Activated naive CD4-positive, alpha-beta T cell treated with anti-CD3 and anti-CD28 coated beads, Interleukin-2, amount 50 U/mL, for 24 hours (primary cell): ENCODE data around the gene DYDC2.
"Not testable (repeated sequence)": the region's sequence is repeated elsewhere in the genome, so short reads cannot be mapped to it uniquely, and the experiment has no call there.

ENCODE experiments used
- H3K27ac Mint-ChIP-seq: one replicate; pipeline ENCODE4 v1.8.0; 2021; ENCODE audit warnings: mild to moderate bottlenecking, mixed read lengths
- H3K27me3 Mint-ChIP-seq: one replicate; pipeline ENCODE4 v1.8.0; 2021; ENCODE audit warnings: mixed read lengths
- H3K36me3 Mint-ChIP-seq: one replicate; pipeline ENCODE4 v1.8.0; 2021; ENCODE audit warnings: mixed read lengths
- H3K4me1 Mint-ChIP-seq: one replicate; pipeline ENCODE4 v1.8.0; 2021; ENCODE audit warnings: mixed read lengths
- H3K4me3 Mint-ChIP-seq: one replicate; pipeline ENCODE4 v1.8.0; 2021; ENCODE audit warnings: mild to moderate bottlenecking, mixed read lengths
- H3K9me3 Mint-ChIP-seq: one replicate; pipeline ENCODE4 v1.8.0; 2021; ENCODE audit warnings: mixed read lengths

DYDC2 gene

DNA sequence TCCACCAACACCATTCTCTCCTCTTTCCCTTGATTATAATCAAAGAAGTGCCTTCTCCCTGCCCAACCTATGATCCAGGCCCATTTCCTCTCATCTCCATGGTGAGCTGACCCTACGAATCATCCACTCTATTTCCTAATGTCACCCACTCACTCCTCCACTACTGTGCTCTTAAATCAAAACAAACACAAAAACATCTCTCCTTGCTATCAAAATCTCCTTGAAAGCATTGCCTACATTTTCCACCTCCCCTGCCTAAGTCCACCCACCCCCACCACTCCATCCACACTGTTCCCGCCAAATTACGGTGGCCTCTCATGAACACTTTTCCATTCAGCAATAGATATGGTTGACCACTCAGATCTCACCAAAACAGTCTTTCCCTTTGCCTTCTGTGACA lies 5.4 kb upstream of the DYDC2 start:
- H3K27me3 Mint-ChIP-seq, result peaks cover 20% of the 10 kb centered on the region
- no peak overlapping the region for H3K4me3 Mint-ChIP-seq
- peaks cover 5% of the 10 kb centered on the region for H3K4me1 Mint-ChIP-seq
- no peaks in the 10 kb centered on the region for H3K9me3 Mint-ChIP-seq
- H3K36me3 Mint-ChIP-seq, result no peaks in the 10 kb centered on the region
- H3K27ac Mint-ChIP-seq, result no peak overlapping the region

DNA sequence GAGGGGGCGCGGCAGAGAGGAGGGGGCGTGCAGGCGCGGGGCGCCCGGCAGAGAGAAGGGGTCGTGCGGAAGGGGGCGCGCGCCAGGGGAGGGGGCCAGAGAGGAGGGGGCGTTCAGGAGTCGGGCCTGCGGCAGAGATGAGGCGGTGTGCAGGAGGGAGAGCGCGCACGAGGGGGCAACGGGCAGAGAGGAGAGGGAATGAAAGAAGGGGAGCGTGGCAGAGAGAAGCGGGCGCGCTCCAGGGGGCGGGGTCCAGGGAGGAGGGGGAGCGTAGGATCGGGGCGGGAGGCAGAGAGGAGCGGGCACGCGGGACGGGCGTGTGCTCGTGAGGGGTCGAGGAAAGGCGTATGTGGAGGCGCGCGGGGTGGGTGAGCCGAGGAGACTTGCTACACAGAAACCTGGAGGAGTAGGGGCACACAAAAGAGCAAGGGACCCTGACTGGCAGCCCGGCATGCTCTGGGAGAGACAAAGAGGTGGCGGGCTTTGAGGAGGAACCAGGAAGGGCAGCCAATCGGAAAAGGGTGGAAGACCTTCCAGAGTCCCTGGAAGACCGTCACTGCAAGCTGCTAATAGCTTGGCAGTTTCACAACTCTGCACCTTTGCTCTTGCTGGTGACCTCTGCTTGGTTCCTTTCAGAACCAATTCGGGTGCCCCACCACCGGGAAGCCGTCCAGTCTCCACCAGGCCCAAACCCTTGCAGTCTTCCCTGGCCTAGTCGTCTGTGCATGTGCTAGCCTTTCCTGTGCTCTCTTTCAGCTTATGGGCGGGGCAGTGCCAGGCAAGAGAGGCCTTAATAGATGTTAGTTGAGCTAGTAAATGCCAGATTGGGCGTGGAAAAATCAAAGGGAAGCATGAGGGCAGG lies 639 bp downstream of the DYDC2 start:
- H3K27me3 Mint-ChIP-seq, result peaks cover 15% of the 10 kb centered on the region
- no peaks in the 10 kb centered on the region for H3K36me3 Mint-ChIP-seq
- peaks cover 5% of the 10 kb centered on the region for H3K4me1 Mint-ChIP-seq
- no peaks in the 10 kb centered on the region for H3K9me3 Mint-ChIP-seq
- no peak overlapping the region for H3K27ac Mint-ChIP-seq
- H3K4me3 Mint-ChIP-seq, result peak overlapping the region; percentile 82

DNA sequence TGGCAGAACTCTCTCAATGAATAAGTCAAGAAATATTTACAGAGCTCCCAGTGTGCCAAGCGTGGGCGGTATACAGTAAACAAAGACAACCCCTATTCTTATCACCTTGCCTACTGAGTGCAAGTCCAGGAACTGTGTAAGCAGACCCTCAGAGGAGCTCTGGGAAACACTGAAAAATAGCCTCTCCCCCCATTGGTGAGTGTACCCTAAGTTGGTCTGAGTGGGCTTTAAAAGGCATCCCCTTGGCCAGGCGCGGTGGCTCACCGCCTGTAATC lies 1.2 kb downstream of the DYDC2 start:
- peaks cover 12% of the 10 kb centered on the region for H3K27me3 Mint-ChIP-seq
- H3K27ac Mint-ChIP-seq, result no peak overlapping the region
- peak overlapping the region; percentile 82 for H3K4me3 Mint-ChIP-seq
- no peaks in the 10 kb centered on the region for H3K36me3 Mint-ChIP-seq
- H3K4me1 Mint-ChIP-seq, result peaks cover 5% of the 10 kb centered on the region
- no peaks in the 10 kb centered on the region for H3K9me3 Mint-ChIP-seq

DNA sequence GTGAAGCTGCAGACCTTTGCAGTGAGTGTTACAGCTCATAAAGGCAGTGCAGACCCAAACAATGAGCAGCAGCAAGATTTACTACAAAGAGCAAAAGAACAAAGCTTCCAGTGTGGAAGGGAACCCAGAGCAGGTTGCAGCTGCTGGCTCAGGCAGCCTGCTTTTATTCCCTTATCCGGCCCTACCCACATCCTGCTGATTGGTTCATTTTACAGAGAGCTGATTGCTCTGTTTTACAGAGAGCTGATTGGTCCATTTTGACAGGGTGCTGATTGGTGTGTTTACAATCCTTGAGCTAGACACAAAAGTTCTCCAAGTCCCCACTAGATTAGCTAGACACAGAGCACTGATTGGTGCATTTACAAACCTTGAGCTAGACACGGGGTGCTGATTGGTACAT lies 2.3 kb downstream of the DYDC2 start:
- H3K9me3 Mint-ChIP-seq, H3K36me3 Mint-ChIP-seq, H3K27ac Mint-ChIP-seq, H3K4me3 Mint-ChIP-seq, H3K4me1 Mint-ChIP-seq: not testable (repeated sequence)
- H3K27me3 Mint-ChIP-seq, result peaks cover 12% of the 10 kb centered on the region

DNA sequence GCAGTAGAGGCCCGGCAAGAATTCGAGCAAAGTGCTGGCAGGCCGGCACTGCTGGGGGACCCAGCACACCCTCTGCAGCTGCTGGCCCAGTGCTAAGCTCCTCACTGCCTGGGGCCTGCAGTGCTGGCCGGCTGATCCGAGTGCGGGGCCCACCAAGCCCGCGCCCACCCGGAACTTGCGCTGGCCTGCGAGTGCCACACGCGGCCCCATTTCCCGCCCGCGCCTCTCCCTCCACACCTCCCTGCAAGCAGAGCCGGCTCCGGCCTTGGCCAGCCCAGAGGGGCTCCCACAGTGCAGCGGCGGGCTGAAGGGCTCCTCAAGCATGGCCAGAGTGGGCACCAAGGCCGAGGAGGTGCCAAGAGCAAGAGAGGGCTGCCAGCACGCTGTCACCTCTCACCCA lies 3.1 kb downstream of the DYDC2 start:
- no peaks in the 10 kb centered on the region for H3K9me3 Mint-ChIP-seq
- peaks cover 12% of the 10 kb centered on the region for H3K27me3 Mint-ChIP-seq
- H3K27ac Mint-ChIP-seq, result no peak overlapping the region
- peaks cover 5% of the 10 kb centered on the region for H3K4me1 Mint-ChIP-seq
- H3K36me3 Mint-ChIP-seq, result no peaks in the 10 kb centered on the region
- no peak overlapping the region for H3K4me3 Mint-ChIP-seq

DNA sequence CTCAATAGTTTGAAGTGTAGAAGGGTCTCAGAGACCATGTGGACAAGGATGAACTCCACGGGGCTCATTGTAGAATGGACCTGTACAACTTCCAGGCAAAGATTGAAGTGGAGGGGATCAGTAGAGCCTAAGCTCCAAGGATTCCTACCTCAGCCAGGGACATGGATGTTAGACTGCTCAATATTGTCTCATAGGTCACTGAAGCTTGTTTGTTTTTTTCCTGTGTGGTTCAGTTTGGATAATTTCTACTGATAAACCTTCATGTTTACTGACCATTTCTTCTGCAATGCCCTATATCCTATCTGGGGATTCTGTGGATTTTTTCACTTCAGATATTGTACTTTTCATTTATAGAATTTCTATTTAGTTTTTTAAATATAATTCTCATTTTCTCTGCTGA lies 8.9 kb downstream of the DYDC2 start:
- Mint-ChIP-seq H3K36me3 (peaks cover 2% of the 10 kb centered on the region), H3K27ac (no peak overlapping the region), H3K9me3 (peaks cover 6% of the 10 kb centered on the region), H3K27me3 (peaks cover 5% of the 10 kb centered on the region), H3K4me1 (no peaks in the 10 kb centered on the region), H3K4me3 (no peak overlapping the region)

DNA sequence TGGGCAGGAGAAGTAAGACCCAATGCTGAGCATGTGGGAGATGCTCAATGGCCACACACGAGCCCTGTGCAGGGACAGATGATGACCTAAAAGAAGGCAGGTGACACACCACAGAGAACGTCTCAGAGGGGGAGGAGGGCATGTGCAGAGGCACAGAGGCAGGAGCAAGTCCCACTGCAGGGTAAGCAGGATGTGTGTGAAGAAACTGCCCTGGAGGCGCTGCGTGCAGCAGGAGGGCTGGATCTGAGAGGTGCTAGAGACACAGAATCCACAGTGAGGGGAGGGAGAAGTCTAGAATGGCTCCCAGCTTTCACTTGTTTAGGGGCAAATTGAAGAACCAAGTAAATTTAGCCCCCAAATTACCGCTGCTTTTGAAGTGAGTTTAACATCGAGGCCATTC lies 14.9 kb downstream of the DYDC2 start:
- Mint-ChIP-seq H3K36me3 (peaks cover 2% of the 10 kb centered on the region), H3K9me3 (peaks cover 6% of the 10 kb centered on the region), H3K4me3 (no peak overlapping the region), H3K27me3 (peaks cover 4% of the 10 kb centered on the region), H3K27ac (no peak overlapping the region), H3K4me1 (no peaks in the 10 kb centered on the region)

DNA sequence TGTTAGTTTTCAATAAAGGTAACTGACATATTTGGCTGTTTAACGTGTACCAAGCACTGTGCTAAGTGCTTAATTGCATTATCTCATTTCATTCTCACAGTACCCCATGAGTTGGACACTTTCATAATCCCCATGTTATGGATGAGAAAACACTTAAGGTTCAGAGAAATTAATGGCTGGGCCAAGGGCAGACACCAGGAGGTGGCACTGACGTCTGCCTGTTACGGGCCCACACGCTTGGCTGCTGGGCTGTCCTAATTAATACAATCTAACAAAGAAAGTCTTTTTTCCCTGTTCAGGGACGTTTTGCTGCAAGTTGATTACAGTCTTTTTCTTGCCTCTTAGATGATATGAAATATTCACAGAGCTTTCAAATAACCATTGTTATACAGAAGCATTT lies 16.1 kb downstream of the DYDC2 start:
- Mint-ChIP-seq H3K27ac (no peak overlapping the region), H3K4me3 (no peak overlapping the region), H3K4me1 (no peaks in the 10 kb centered on the region), H3K36me3 (peaks cover 2% of the 10 kb centered on the region), H3K9me3 (peaks cover 5% of the 10 kb centered on the region), H3K27me3 (peaks cover 3% of the 10 kb centered on the region)

DNA sequence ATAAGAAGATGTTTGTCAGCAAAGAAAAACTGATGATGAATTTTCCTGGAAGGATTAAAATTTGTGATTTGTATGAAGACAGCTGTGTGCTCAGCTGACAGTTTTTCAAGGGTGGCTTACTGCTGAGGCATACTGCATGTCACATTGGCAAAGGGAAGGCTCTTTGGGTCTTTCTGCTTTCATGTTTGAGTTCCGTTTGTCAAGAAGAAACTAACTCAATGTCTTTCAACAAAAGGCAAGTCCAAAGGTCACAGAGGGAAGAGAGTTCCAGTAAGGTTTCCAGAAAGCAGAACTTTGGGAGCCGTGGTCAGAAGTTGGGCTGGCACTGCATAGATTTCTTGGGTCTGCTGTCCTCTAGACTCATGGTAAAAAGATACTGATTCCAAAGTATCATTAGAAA lies 16.9 kb downstream of the DYDC2 start:
- no peaks in the 10 kb centered on the region for H3K27me3 Mint-ChIP-seq
- H3K4me1 Mint-ChIP-seq, result peaks cover 6% of the 10 kb centered on the region
- no peak overlapping the region for H3K27ac Mint-ChIP-seq
- H3K4me3 Mint-ChIP-seq, result no peak overlapping the region
- H3K9me3 Mint-ChIP-seq, result no peaks in the 10 kb centered on the region
- H3K36me3 Mint-ChIP-seq, result no peaks in the 10 kb centered on the region

DNA sequence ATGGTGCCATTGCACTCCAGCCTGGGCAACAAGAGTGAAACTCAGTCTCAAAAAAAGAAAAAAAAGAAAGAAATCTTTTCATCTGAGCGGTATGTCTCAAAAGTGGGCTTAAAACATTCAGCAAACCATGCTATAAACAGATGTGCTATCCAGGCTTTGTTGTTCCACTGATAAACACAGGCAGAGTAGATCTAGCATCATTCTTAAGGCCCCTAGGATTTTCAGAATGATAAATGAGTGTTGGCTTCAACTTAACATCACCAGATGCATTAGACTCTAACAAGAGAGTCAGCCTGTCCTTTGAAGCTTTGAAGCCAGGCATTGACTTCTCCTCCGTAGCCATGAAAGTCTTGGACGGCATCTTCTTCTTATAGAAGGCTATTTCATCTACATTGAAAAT lies 23.1 kb downstream of the DYDC2 start:
- Mint-ChIP-seq H3K9me3 (no peaks in the 10 kb centered on the region), H3K4me1 (peaks cover 22% of the 10 kb centered on the region), H3K27me3 (no peaks in the 10 kb centered on the region), H3K4me3 (no peak overlapping the region), H3K36me3 (no peaks in the 10 kb centered on the region), H3K27ac (no peak overlapping the region)

DNA sequence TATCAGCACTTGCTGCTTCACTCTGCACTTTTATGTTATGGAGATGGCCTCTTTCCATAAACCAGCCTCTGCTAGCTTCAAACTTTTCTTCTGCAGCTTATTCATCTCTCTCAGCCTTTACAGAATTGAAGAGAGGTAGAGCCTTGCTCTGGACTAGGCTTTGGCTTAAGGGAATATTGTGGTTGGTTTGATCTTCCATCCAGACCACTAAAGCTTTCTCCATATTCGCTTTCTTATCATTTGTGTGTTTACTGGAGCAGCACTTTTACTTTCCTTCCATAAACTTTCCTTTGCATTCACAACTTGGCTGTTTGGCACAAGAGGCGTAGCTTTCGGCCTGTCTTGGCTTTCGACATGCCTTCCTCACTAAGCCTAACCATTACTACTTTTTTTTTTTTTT lies 23.6 kb downstream of the DYDC2 start:
- no peak overlapping the region for H3K27ac Mint-ChIP-seq
- no peak overlapping the region for H3K4me3 Mint-ChIP-seq
- no peaks in the 10 kb centered on the region for H3K9me3 Mint-ChIP-seq
- no peaks in the 10 kb centered on the region for H3K27me3 Mint-ChIP-seq
- no peaks in the 10 kb centered on the region for H3K36me3 Mint-ChIP-seq
- H3K4me1 Mint-ChIP-seq, result peaks cover 22% of the 10 kb centered on the region

DNA sequence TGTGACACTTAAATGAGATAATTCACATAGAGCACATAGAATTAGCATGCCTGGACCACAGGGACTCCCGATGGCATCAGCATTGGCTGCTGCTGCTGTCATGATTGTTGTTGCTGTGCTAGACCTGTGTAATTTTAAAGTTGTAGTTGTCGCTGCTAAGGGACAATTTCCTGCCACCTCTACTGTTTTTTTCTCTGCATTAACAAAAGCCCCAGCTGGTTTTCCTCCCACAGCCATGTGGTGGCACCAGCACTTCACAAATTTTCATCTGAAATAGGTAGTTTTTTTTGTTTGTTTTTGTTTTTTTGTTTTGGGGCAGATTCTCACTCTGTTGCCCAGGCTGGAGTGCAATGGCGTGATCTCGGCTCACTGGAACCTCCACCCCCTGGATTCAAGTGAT lies 26.4 kb downstream of the DYDC2 start:
- H3K27me3 Mint-ChIP-seq, result no peaks in the 10 kb centered on the region
- H3K4me1 Mint-ChIP-seq, result peaks cover 21% of the 10 kb centered on the region
- H3K4me3 Mint-ChIP-seq, result peak overlapping the region; percentile 50
- no peaks in the 10 kb centered on the region for H3K36me3 Mint-ChIP-seq
- no peaks in the 10 kb centered on the region for H3K9me3 Mint-ChIP-seq
- H3K27ac Mint-ChIP-seq, result peak overlapping the region; percentile 56

DNA sequence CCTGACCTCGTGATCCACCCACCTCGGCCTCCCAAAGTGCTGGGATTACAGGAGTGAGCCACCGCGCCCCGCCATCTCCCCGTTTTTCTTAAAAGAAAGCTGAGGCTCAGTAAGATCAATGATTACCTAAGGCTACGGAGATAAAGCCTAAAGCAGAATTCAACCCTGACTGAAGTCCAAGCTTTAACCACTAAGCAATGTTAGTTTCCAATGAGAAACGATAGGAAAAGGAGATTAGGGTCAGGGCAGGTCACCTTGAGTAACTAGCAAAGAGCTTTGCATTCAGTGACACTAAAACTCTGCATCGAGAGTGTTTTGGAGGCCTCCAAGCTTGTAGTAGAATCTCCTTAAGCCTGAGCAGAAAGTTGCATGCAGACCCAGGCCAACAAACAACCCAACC lies 34.2 kb downstream of the DYDC2 start:
- H3K27ac Mint-ChIP-seq, result no peak overlapping the region
- H3K4me1 Mint-ChIP-seq, result no peaks in the 10 kb centered on the region
- H3K4me3 Mint-ChIP-seq, result no peak overlapping the region
- H3K36me3 Mint-ChIP-seq, result no peaks in the 10 kb centered on the region
- H3K9me3 Mint-ChIP-seq, result no peaks in the 10 kb centered on the region
- H3K27me3 Mint-ChIP-seq, result no peaks in the 10 kb centered on the region

DNA sequence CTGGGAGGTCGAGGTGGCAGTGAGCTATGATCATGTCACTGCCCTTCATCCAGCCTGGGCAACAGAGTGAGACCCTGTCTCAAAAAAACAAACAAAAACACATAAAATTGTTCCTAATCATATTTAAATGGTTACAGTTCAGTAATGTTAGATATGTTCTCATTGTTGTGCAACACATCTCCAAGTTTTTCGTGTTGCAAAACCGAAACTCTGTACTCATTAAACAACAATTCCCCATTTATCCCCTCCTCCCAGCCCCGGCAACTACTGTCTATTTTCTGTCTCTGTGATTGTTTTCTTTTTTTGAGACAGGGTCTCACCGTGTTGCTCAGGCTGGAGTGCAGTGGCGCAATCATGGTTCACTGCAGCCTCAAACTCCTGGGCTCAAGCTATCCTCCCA lies 35.7 kb downstream of the DYDC2 start:
- no peaks in the 10 kb centered on the region for H3K4me1 Mint-ChIP-seq
- H3K27me3 Mint-ChIP-seq, result no peaks in the 10 kb centered on the region
- no peaks in the 10 kb centered on the region for H3K9me3 Mint-ChIP-seq
- H3K27ac Mint-ChIP-seq, result no peak overlapping the region
- no peak overlapping the region for H3K4me3 Mint-ChIP-seq
- H3K36me3 Mint-ChIP-seq, result no peaks in the 10 kb centered on the region

DNA sequence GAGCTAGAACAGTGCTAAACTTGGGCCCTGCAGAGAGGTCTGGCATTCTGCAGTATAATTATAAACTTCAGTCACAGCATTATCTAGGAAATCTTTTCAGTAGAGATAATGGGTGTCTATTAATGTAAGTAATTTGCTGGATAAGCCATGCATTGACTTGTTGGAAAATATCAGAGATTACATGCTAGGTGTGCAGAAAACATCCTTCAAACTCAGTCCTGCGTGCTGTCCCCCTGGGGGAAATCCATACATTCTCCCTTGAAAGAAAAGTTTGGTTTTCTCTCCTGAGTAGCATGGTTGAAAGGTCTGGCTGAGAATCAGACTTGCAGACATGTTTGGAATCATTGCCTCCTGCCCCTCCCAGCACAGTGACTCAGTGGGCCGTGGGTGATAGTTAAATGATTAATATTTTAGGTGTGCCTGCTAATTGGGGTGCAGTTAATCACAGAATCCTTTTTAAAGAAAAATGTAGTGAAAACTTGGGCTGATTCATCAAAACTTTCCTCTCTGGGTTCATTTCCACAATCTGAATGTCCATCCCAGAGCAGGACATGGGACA lies 37.9 kb downstream of the DYDC2 start:
- no peaks in the 10 kb centered on the region for H3K4me1 Mint-ChIP-seq
- H3K4me3 Mint-ChIP-seq, result no peak overlapping the region
- H3K27me3 Mint-ChIP-seq, result no peaks in the 10 kb centered on the region
- no peaks in the 10 kb centered on the region for H3K36me3 Mint-ChIP-seq
- no peaks in the 10 kb centered on the region for H3K9me3 Mint-ChIP-seq
- H3K27ac Mint-ChIP-seq, result no peak overlapping the region

DNA sequence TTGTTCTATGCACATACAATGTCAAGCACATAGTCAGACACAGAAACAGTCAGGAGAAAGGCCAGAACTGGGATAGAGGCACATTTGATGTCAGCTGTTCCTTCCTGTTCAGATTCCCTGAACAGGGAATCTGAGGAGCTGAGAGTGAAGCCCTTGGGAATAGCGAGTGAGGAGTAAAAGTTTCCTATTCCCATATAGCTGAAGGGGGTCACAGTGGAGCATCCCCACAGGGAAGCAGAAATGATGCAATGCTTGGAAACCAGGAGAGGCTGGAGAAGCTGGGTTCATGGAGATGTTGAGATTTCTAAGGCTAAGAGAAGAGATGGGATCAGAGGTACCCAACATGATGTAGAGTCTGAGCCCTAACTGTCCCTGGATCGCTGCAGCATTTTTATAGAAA lies 40.4 kb downstream of the DYDC2 start:
- no peak overlapping the region for H3K27ac Mint-ChIP-seq
- no peak overlapping the region for H3K4me3 Mint-ChIP-seq
- no peaks in the 10 kb centered on the region for H3K27me3 Mint-ChIP-seq
- no peaks in the 10 kb centered on the region for H3K4me1 Mint-ChIP-seq
- no peaks in the 10 kb centered on the region for H3K9me3 Mint-ChIP-seq
- no peaks in the 10 kb centered on the region for H3K36me3 Mint-ChIP-seq
